ENCODE results near the gene MATN4. TPM values are rescaled to one million over a fixed set of nuclear protein-coding genes. Genes with fewer than 3 reads are reported as not detected.

MATN4 gene
- total RNA-seq, 1 experiment from 2014 or later, result 0.64 TPM

DNA sequence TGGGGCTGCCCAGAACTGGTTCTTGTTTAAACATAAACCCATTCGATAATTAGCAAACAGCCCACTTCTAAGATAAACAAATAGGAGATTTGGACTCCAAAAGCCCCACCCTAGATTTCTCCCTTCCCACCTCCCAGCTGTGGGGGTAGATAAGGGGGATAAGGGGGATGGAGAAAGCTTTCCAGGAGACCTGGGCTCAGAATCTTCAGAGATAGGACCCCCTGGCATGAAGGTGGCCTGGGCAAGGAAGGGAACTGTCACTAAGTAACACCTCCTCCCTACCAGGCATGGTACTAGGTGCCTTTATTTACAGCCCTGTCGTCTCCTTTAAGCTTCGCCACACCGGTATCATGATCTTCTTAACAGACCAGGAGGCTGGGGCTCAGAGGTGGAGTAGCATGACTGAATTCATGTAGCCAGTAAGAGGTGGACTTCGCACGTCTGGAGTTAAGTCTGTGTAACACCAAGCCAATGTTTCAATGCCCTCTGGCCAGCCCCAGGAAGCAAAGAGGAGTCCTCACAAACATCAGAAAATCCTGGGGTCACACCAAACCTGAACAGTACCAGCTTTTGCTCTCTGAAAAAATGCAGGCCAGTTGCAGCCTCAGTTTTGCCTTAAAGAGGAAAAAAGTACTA lies 35.6 kb upstream of the MATN4 start:
- Histone ChIP-seq H3K36me3 (ENCODE audit: control insufficient read depth in 1 of 2, insufficient read depth in 2 of 2, low read length in 2 of 2) (peaks cover 0 to 13% of the 10 kb centered on the region in 2 experiments; a peak in 1 of 4 replicates), H3K4me2 (ENCODE audit: low read length) (peak overlapping the region; percentile 91), H3K27ac (ENCODE audit: low read depth, low read length) (peak overlapping the region; percentile 82), H3K9me3 (ENCODE audit: control insufficient read depth in 1 of 2, insufficient read depth in 1 of 2, low read depth in 1 of 2, low read length in 2 of 2) (no peaks in the 10 kb centered on the region), H3K27me3 (ENCODE audit: insufficient read depth, low read length) (no peaks in the 10 kb centered on the region), H4K20me1 (ENCODE audit: insufficient read depth) (no peaks in the 10 kb centered on the region), H2AFZ (ENCODE audit: low read depth, low read length, poor library complexity, severe bottlenecking) (no peak overlapping the region), H3K79me2 (ENCODE audit: insufficient read depth, low read length) (peaks cover 95% of the 10 kb centered on the region), H3K4me1 (ENCODE audit: control insufficient read depth in 1 of 2, insufficient read depth in 2 of 2, low read length in 2 of 2) (peaks cover 88 to 94% of the 10 kb centered on the region in 2 experiments), H3K9ac (ENCODE audit: low read length) (peak overlapping the region; percentile 80), H3K9me2 (ENCODE audit: insufficient read depth) (no peaks in the 10 kb centered on the region), H3K4me3 (replicated peaks in 1 of 2; ENCODE audit: low read depth in 1 of 2, low read length in 2 of 2) (peak overlapping the region; percentile 82 to 84)
- TF ChIP-seq JUND (IDR thresholded peaks at IDR 0.05) (no peak), YY1 (IDR thresholded peaks at IDR 0.05; ENCODE audit: extremely low read depth, insufficient replicate concordance, low read depth, low read length) (no peak), RAD21 (IDR thresholded peaks at IDR 0.05; ENCODE audit: low read depth) (no peak), CBX3 (IDR thresholded peaks at IDR 0.05; ENCODE audit: low read depth) (no peak), ZNF274 (IDR thresholded peaks at IDR 0.05; ENCODE audit: low read depth, low read length) (no peak), ZFX (IDR thresholded peaks at IDR 0.05) (no peak), POLR2A (IDR thresholded peaks at IDR 0.05; ENCODE audit: borderline replicate concordance, extremely low read depth, insufficient read depth, insufficient read length) (no peak)
- TF ChIP-seq, protein P1, sequence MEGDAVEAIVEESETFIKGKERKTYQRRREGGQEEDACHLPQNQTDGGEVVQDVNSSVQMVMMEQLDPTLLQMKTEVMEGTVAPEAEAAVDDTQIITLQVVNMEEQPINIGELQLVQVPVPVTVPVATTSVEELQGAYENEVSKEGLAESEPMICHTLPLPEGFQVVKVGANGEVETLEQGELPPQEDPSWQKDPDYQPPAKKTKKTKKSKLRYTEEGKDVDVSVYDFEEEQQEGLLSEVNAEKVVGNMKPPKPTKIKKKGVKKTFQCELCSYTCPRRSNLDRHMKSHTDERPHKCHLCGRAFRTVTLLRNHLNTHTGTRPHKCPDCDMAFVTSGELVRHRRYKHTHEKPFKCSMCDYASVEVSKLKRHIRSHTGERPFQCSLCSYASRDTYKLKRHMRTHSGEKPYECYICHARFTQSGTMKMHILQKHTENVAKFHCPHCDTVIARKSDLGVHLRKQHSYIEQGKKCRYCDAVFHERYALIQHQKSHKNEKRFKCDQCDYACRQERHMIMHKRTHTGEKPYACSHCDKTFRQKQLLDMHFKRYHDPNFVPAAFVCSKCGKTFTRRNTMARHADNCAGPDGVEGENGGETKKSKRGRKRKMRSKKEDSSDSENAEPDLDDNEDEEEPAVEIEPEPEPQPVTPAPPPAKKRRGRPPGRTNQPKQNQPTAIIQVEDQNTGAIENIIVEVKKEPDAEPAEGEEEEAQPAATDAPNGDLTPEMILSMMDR (IDR thresholded peaks at IDR 0.05 in 2 of 3, conservative IDR thresholded peaks at IDR 0.05 in 1 of 3; ENCODE audit: borderline replicate concordance in 1 of 3, insufficient read depth in 1 of 3, low read depth in 2 of 3, low read length in 2 of 3), result no peak
- TF ChIP-seq, protein P2, sequence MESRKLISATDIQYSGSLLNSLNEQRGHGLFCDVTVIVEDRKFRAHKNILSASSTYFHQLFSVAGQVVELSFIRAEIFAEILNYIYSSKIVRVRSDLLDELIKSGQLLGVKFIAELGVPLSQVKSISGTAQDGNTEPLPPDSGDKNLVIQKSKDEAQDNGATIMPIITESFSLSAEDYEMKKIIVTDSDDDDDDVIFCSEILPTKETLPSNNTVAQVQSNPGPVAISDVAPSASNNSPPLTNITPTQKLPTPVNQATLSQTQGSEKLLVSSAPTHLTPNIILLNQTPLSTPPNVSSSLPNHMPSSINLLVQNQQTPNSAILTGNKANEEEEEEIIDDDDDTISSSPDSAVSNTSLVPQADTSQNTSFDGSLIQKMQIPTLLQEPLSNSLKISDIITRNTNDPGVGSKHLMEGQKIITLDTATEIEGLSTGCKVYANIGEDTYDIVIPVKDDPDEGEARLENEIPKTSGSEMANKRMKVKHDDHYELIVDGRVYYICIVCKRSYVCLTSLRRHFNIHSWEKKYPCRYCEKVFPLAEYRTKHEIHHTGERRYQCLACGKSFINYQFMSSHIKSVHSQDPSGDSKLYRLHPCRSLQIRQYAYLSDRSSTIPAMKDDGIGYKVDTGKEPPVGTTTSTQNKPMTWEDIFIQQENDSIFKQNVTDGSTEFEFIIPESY (IDR thresholded peaks at IDR 0.05; ENCODE audit: extremely low read depth, insufficient replicate concordance, low read length), result no peak
- no peak for ATAC-seq
- ChIA-PET RAD21 (ENCODE audit: low non-redundant PET in 1 of 2, low total read pairs in 2 of 2, uncharacterized antibody in 2 of 2, unreplicated experiment in 2 of 2) (no interaction called here), POLR2A (interaction anchor here (0.9 to 1.7 kb wide), 14 partner anchors 9 to 436 kb away, joined by 3 to 14 read pairs (median 4); partner anchors contain the start of gene SYS1), CTCF (interaction anchor here (0.9 to 1.3 kb wide), 5 partner anchors 19 to 94 kb away, joined by 3 to 5 read pairs (median 4); partner anchors contain the start of gene SYS1)
- BruUV-seq (replicated peaks), result TSS peak; percentile 2
- no peak for DNase-seq (ENCODE audit: low read depth, low spot score)
- intact Hi-C loops (cut with micrococcal nuclease), result no loop called here
